Measurements from ENCODE around the gene MRPL2. TPM values are rescaled to one million over a fixed set of nuclear protein-coding genes. Genes with fewer than 3 reads are reported as not detected.

MRPL2 gene
- total RNA-seq, 1 experiment from 2014 or later, result 123 TPM

GRCh38 chr6:43037706-43038105, 21.5 kb downstream of the MRPL2 start:
- H3K36me3 ChIP-seq (ENCODE audit: control insufficient read depth in 1 of 2, insufficient read depth in 2 of 2, low read length in 2 of 2), result peaks cover 9% of the 10 kb centered on the region in 2 experiments
- no peak overlapping the region for H2AFZ ChIP-seq (ENCODE audit: low read depth, low read length, poor library complexity, severe bottlenecking)
- ChIA-PET POLR2A (no interaction called here), CTCF (no interaction called here), RAD21 (ENCODE audit: low non-redundant PET in 1 of 2, low total read pairs in 2 of 2, uncharacterized antibody in 2 of 2, unreplicated experiment in 2 of 2) (no interaction called here)
- H3K27me3 ChIP-seq (ENCODE audit: insufficient read depth, low read length), result no peaks in the 10 kb centered on the region
- H3K9me2 ChIP-seq (ENCODE audit: insufficient read depth), result no peaks in the 10 kb centered on the region
- no peaks in the 10 kb centered on the region for H3K4me1 ChIP-seq (ENCODE audit: control insufficient read depth in 1 of 2, insufficient read depth in 2 of 2, low read length in 2 of 2)
- no peak overlapping the region for H3K9ac ChIP-seq (ENCODE audit: low read length)
- H3K27ac ChIP-seq (ENCODE audit: low read depth, low read length), result no peak overlapping the region
- no peak overlapping the region for H3K4me3 ChIP-seq (replicated peaks in 1 of 2; ENCODE audit: low read depth in 1 of 2, low read length in 2 of 2)
- no peak for TF ChIP-seq SP1 (IDR thresholded peaks at IDR 0.05; ENCODE audit: low read depth)
- no peak for TF ChIP-seq ZBTB33 (IDR thresholded peaks at IDR 0.05; ENCODE audit: extremely low read depth, insufficient replicate concordance, low read length)
- no peak for TF ChIP-seq CBX3 (IDR thresholded peaks at IDR 0.05; ENCODE audit: low read depth)
- no peak for TF ChIP-seq EZH2 (IDR thresholded peaks at IDR 0.05)
- TF ChIP-seq POLR2A (IDR thresholded peaks at IDR 0.05; ENCODE audit: borderline replicate concordance, extremely low read depth, insufficient read depth, insufficient read length), result no peak
- no peak for TF ChIP-seq CEBPB (IDR thresholded peaks at IDR 0.05; ENCODE audit: low read depth)
- no peaks in the 10 kb centered on the region for H3K9me3 ChIP-seq (ENCODE audit: control insufficient read depth in 1 of 2, insufficient read depth in 1 of 2, low read depth in 1 of 2, low read length in 2 of 2)
- no peaks in the 10 kb centered on the region for H4K20me1 ChIP-seq (ENCODE audit: insufficient read depth)
- intact Hi-C loops (cut with micrococcal nuclease), result no loop called here
- no peak for DNase-seq (ENCODE audit: low read depth, low spot score)
- H3K4me2 ChIP-seq (ENCODE audit: low read length), result no peak overlapping the region
- no peaks in the 10 kb centered on the region for H3K79me2 ChIP-seq (ENCODE audit: insufficient read depth, low read length)
- BruUV-seq (replicated peaks), result no TSS peak
- no peak for ATAC-seq

GRCh38 chr6:43037197-43037596, 22.0 kb downstream of the MRPL2 start:
- POLR2A ChIA-PET, result no interaction called here
- TF ChIP-seq POLR2AphosphoS5 (IDR thresholded peaks at IDR 0.05; ENCODE audit: low read depth, low read length) (no peak), JUND (IDR thresholded peaks at IDR 0.05) (no peak), RAD21 (IDR thresholded peaks at IDR 0.05; ENCODE audit: low read depth) (no peak), SIN3A (IDR thresholded peaks at IDR 0.05; ENCODE audit: low read depth) (no peak), TCF7L2 (IDR thresholded peaks at IDR 0.05; ENCODE audit: borderline replicate concordance, extremely low read depth, insufficient read depth, insufficient read length) (no peak), EGR1 (IDR thresholded peaks at IDR 0.05; ENCODE audit: low read depth) (no peak), ELF1 (IDR thresholded peaks at IDR 0.05; ENCODE audit: borderline replicate concordance, low read depth) (no peak), FOSL1 (IDR thresholded peaks at IDR 0.05; ENCODE audit: low read depth) (no peak), CBX3 (IDR thresholded peaks at IDR 0.05; ENCODE audit: low read depth) (no peak), EZH2 (IDR thresholded peaks at IDR 0.05) (no peak), POLR2A (IDR thresholded peaks at IDR 0.05; ENCODE audit: borderline replicate concordance, extremely low read depth, insufficient read depth, insufficient read length) (no peak)

More at GRCh38 chr6:43037197-43037596, 22.0 kb downstream of the MRPL2 start:
- Histone ChIP-seq H2AFZ (ENCODE audit: low read depth, low read length, poor library complexity, severe bottlenecking) (no peak overlapping the region), H3K9me2 (ENCODE audit: insufficient read depth) (no peaks in the 10 kb centered on the region), H3K27me3 (ENCODE audit: insufficient read depth, low read length) (no peaks in the 10 kb centered on the region), H3K4me1 (ENCODE audit: control insufficient read depth in 1 of 2, insufficient read depth in 2 of 2, low read length in 2 of 2) (no peaks in the 10 kb centered on the region), H3K9ac (ENCODE audit: low read length) (no peak overlapping the region), H3K36me3 (ENCODE audit: control insufficient read depth in 1 of 2, insufficient read depth in 2 of 2, low read length in 2 of 2) (peaks cover 9% of the 10 kb centered on the region in 2 experiments), H3K4me3 (replicated peaks in 1 of 2; ENCODE audit: low read depth in 1 of 2, low read length in 2 of 2) (no peak overlapping the region), H3K79me2 (ENCODE audit: insufficient read depth, low read length) (no peaks in the 10 kb centered on the region), H3K4me2 (ENCODE audit: low read length) (no peak overlapping the region), H4K20me1 (ENCODE audit: insufficient read depth) (no peaks in the 10 kb centered on the region), H3K27ac (ENCODE audit: low read depth, low read length) (no peak overlapping the region), H3K9me3 (ENCODE audit: control insufficient read depth in 1 of 2, insufficient read depth in 1 of 2, low read depth in 1 of 2, low read length in 2 of 2) (no peaks in the 10 kb centered on the region)
- ChIA-PET RAD21 (ENCODE audit: low non-redundant PET in 1 of 2, low total read pairs in 2 of 2, uncharacterized antibody in 2 of 2, unreplicated experiment in 2 of 2) (no interaction called here), CTCF (no interaction called here)
- intact Hi-C loops (cut with micrococcal nuclease), result no loop called here
- no peak for DNase-seq (ENCODE audit: low read depth, low spot score)
- BruUV-seq (replicated peaks), result no TSS peak
- no peak for ATAC-seq

Measured in HCT116 (cell line).